BE2C (cell line): ENCODE results near the gene KCNJ1.

Source experiments
- DNase-seq: peaks from one replicate; pipeline ENCODE4 v3.0.0-alpha.2; 2020
- H3K27me3 ChIP-seq: fragments of 250-450 bp; sonication (Bioruptor Pico); 2 replicates; pipeline ENCODE4 v1.5.1; 2020; ENCODE audit warnings: mild to moderate bottlenecking
- H3K36me3 ChIP-seq: fragments of 250-450 bp; sonication (Bioruptor Pico); 2 replicates; pipeline ENCODE4 v1.5.1; 2020; ENCODE audit warnings: mild to moderate bottlenecking
- H3K4me1 ChIP-seq: fragments of 250-450 bp; sonication (Bioruptor Pico); 2 replicates; pipeline ENCODE4 v1.5.1; 2020
- H3K4me3 ChIP-seq: 2 replicates; pipeline ENCODE4 v1.5.1; 2011; ENCODE audit warnings: low read depth, low read length
- H3K9me3 ChIP-seq: fragments of 250-450 bp; sonication (Bioruptor Pico); 2 replicates; pipeline ENCODE4 v1.5.1; 2020
- TF ChIP-seq, protein P1 (sequence below): IDR thresholded peaks from 2 replicates; pipeline ENCODE4 v1.5.1; 2012; ENCODE audit warnings: mild to moderate bottlenecking, low read depth, low read length

The KCNJ1 gene

DNA sequence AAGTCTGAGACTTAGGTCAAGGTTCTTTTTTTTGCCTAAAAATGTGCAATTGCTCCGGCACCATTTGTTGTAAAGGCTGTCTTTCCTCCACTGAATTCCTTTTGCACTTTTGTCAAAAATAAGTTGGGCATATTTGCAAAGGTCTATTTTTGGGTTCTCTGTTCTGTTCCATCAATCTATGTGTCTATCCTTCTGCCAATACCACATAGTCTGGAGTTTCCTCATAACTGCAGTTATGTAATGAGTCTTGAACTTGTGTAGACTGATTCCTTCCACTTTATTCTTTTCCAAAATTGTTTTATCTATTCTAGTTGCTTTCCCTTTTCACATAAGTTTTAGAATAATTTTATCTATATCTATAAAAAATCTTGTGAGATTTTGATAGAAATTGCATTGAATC, 30.7 kb upstream of the KCNJ1 start:
- Histone ChIP-seq H3K4me3 (no peak overlapping the region), H3K4me1 (no peaks in the 10 kb centered on the region; the same call in 1 of the 2 replicates), H3K27me3 (peaks cover 30% of the 10 kb centered on the region), H3K9me3 (no peaks in the 10 kb centered on the region), H3K36me3 (no peaks in the 10 kb centered on the region)
- TF ChIP-seq, protein P1, sequence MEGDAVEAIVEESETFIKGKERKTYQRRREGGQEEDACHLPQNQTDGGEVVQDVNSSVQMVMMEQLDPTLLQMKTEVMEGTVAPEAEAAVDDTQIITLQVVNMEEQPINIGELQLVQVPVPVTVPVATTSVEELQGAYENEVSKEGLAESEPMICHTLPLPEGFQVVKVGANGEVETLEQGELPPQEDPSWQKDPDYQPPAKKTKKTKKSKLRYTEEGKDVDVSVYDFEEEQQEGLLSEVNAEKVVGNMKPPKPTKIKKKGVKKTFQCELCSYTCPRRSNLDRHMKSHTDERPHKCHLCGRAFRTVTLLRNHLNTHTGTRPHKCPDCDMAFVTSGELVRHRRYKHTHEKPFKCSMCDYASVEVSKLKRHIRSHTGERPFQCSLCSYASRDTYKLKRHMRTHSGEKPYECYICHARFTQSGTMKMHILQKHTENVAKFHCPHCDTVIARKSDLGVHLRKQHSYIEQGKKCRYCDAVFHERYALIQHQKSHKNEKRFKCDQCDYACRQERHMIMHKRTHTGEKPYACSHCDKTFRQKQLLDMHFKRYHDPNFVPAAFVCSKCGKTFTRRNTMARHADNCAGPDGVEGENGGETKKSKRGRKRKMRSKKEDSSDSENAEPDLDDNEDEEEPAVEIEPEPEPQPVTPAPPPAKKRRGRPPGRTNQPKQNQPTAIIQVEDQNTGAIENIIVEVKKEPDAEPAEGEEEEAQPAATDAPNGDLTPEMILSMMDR, result no peak
- DNase-seq, result no peak

DNA sequence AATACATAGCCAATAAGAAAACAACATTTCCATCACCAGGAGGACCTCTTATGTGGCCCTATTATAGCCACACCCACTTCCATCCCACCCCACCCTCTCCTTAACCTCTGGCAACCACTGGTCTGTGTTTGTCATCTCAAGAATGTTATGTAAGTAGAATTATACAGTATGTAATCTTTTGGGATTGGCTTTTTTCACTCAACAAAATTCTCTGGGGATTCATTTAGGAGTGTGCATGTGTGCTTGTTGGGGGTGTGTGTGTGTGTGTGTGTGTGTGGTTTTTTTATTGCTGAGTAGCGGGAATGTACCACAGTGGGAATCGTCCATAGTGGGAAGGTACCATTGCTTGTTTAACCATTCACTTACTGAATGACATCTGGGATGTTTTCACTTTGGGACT, 29.3 kb upstream of the KCNJ1 start:
- TF ChIP-seq, protein P1, result no peak
- Histone ChIP-seq H3K36me3 (no peaks in the 10 kb centered on the region), H3K4me1 (no peaks in the 10 kb centered on the region; the same call in 1 of the 2 replicates), H3K27me3 (peaks cover 23% of the 10 kb centered on the region), H3K9me3 (no peaks in the 10 kb centered on the region), H3K4me3 (no peak overlapping the region)
- no peak for DNase-seq

DNA sequence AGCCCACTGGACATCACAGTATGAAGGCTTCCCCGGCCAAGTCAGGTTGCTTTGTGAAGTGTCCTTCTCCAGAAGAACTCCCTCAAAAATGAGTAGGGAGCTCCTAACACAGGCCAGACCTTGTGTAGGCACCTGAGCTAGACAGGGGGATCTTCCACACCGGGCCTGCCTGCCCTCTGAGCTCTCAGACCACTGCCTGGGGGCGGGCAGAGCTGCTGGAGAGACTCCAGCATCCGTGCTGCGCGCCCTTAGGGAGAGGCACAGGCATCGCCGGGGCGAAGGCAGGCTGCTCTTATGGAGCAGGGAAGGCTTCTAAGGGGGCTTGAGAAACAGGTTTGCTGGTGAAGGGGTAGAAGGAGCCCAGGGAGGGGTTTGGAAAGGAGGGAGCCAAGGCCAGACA, 28.4 kb upstream of the KCNJ1 start:
- Histone ChIP-seq H3K27me3 (peaks cover 26% of the 10 kb centered on the region), H3K4me1 (no peaks in the 10 kb centered on the region; the same call in 1 of the 2 replicates), H3K9me3 (no peaks in the 10 kb centered on the region), H3K4me3 (no peak overlapping the region), H3K36me3 (no peaks in the 10 kb centered on the region)
- no peak for DNase-seq
- TF ChIP-seq, protein P1, result no peak

DNA sequence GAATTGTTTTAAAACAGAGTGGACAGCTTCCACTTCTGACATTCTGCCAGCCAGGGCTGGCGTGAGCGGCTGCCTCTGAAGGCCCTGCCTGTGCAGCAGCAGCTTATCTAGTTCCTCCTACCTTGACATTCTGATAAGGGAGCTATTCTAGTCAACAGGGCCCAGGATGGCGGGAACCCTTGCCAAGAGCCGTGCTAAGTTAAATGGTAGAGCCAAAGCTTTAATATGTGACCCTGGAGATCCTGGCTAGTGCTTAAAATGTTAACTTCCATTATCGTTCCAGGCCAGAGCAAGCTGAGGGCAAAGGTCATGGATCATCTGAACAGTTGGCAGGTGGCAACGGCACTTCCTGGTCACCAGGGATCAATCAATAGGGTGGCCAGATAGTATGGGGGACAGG, 27.6 kb upstream of the KCNJ1 start:
- Histone ChIP-seq H3K4me3 (no peak overlapping the region), H3K27me3 (peaks cover 35% of the 10 kb centered on the region), H3K4me1 (no peaks in the 10 kb centered on the region; the same call in 1 of the 2 replicates), H3K36me3 (no peaks in the 10 kb centered on the region), H3K9me3 (no peaks in the 10 kb centered on the region)
- no peak for DNase-seq
- TF ChIP-seq, protein P1, result no peak

DNA sequence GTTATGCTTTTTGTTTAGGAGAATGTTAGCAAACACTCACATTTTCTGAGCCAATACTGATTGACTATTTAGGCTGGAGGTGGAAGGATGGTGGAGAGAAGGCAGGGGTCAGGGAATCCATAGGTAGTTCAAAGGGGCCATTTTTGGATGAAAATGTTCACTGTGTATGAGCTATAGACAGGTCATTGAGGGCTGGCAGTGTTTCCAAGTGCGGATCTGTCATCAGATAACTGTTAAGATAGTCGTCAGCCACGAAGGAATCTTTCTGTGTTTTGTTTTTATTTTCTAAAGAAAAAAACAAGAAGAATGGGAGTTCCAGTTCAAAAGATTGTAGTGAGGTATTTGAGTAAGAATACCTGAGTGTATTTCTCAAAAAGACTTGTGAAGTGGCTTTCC, 27.2 kb upstream of the KCNJ1 start:
- Histone ChIP-seq H3K36me3 (no peaks in the 10 kb centered on the region), H3K27me3 (peaks cover 39% of the 10 kb centered on the region), H3K4me1 (no peaks in the 10 kb centered on the region; the same call in 1 of the 2 replicates), H3K9me3 (no peaks in the 10 kb centered on the region), H3K4me3 (no peak overlapping the region)
- TF ChIP-seq, protein P1, result no peak
- DNase-seq, result no peak

DNA sequence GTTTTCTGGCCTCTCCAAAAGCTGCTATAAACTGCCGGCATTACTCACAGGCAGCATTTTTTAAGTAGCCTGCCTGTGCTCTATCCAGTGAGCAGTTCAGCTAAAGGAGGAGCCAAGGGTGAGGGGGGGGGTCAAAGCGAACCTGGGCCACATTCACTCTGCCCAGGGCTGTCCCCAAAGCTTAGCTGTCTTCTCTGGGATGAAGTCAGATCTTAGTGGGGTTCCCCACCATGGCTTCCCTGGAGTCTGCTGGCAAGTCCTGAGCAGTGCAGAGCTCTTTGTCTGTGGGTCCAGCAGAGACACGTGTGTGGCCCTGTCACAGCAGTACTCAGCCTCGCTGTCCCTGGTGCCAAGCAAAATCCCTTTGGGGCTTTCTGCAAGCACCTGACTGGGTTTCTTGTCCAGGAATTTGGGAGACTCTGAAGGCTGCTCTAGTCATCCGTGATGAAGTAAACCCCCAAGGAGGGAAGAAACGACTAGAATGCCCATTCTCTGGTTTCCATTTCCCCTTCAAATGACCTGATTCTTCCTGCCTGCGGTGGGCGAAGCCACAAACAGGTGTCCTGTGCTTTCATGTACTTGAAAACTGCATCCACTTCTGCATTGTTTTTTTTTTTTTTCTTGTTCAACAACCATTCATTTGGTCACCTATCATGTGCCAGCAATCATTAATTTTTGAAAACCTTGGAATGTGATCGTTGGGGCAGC, 26.6 kb upstream of the KCNJ1 start:
- Histone ChIP-seq H3K4me3 (no peak overlapping the region), H3K9me3 (no peaks in the 10 kb centered on the region), H3K4me1 (no peaks in the 10 kb centered on the region; the same call in 1 of the 2 replicates), H3K27me3 (peaks cover 36% of the 10 kb centered on the region), H3K36me3 (no peaks in the 10 kb centered on the region)
- DNase-seq, result no peak
- TF ChIP-seq, protein P1, result no peak
